A673 (cell line): Measurements from ENCODE around the gene MPC1L. TPM values are rescaled to one million over a fixed set of nuclear protein-coding genes. Genes with fewer than 3 reads are reported as not detected.

Experiments used
- BruUV-seq: library from RNA; stranded (reverse); fragments of 400-500 nt; replicated peaks from 2 replicates; lab custom pipeline; 2021; lab: Mats Ljungman, UMichigan
- CTCF ChIA-PET: fragments of 300-600 bp; sonication (Branson Sonifier 250); formaldehyde crosslinking; loops from one replicate; lab custom pipeline; 2022; ENCODE audit warnings: antibody characterized with exemption; lab: Charles Lee
- POLR2A ChIA-PET: fragments of 300-600 bp; sonication (Branson Sonifier 250); formaldehyde crosslinking; loops from one replicate; lab custom pipeline; 2022; ENCODE audit warnings: antibody characterized with exemption; ENCODE audit not compliant: low non-redundant PET; lab: Charles Lee
- DNase-seq: peaks from one replicate; pipeline ENCODE4 v3.0.0-alpha.2; 2015; ENCODE audit warnings: low spot score
- H3K27ac ChIP-seq: fragments of 200-600 bp; sonication (generic); 2 replicates; pipeline ENCODE4 v1.5.1; 2016; ENCODE audit warnings: mixed run types, low read depth, mild to moderate bottlenecking, mixed read lengths, antibody characterized with exemption, low read length; ENCODE audit not compliant: poor library complexity, severe bottlenecking
- H3K27me3 ChIP-seq: fragments of 200-600 bp; sonication (generic); replicated peaks from 2 replicates; pipeline ENCODE4 v1.6.1; 2017; ENCODE audit warnings: mixed run types, low read depth, mild to moderate bottlenecking, mixed read lengths, antibody characterized with exemption, low read length; ENCODE audit not compliant: insufficient read depth, poor library complexity
- H3K36me3 ChIP-seq: fragments of 200-600 bp; sonication (generic); 2 replicates; pipeline ENCODE4 v1.6.1; 2016; ENCODE audit warnings: mixed run types, mild to moderate bottlenecking, mixed read lengths, antibody characterized with exemption, low read length; ENCODE audit not compliant: insufficient read depth, poor library complexity, severe bottlenecking
- H3K4me1 ChIP-seq: fragments of 200-600 bp; sonication (generic); 2 replicates; pipeline ENCODE4 v1.6.1; 2017; ENCODE audit warnings: mixed run types, mild to moderate bottlenecking, mixed read lengths, antibody characterized with exemption, low read length; ENCODE audit not compliant: insufficient read depth, poor library complexity, severe bottlenecking
- H3K4me3 ChIP-seq: fragments of 200-600 bp; sonication (generic); 2 replicates; pipeline ENCODE4 v1.5.1; 2016; ENCODE audit warnings: low read depth, mixed run types, mild to moderate bottlenecking, mixed read lengths, low read length; ENCODE audit not compliant: poor library complexity, severe bottlenecking
- H3K9me3 ChIP-seq: fragments of 200-600 bp; sonication (generic); 2 replicates; pipeline ENCODE4 v1.6.1; 2016; ENCODE audit warnings: mixed run types, low read depth, mild to moderate bottlenecking, mixed read lengths, antibody characterized with exemption, low read length; ENCODE audit not compliant: poor library complexity, severe bottlenecking
- EZH2 ChIP-seq: fragments of 200-600 bp; sonication (generic); IDR thresholded peaks from 2 replicates; pipeline ENCODE4 v1.6.1; 2017; ENCODE audit warnings: borderline replicate concordance, low read depth, mild to moderate bottlenecking, mixed read lengths, antibody characterized with exemption, low read length; ENCODE audit not compliant: poor library complexity, severe bottlenecking
- intact Hi-C: fragments of 100-400 bp; cut with micrococcal nuclease; formaldehyde crosslinking; loops from one replicate; pipeline ENCODE4 v1.10.0; 2022; ENCODE audit not compliant: unreplicated experiment
- total RNA-seq: library from RNA; stranded (reverse); gene quantifications from 2 replicates; pipeline ENCODE4 v1.2.3, GENCODE V29; 2021
- TF ChIP-seq, protein P1 (sequence below): fragments of 300-800, 200-600 bp; sonication (generic); conservative IDR thresholded peaks from 2 replicates; pipeline ENCODE4 v1.5.1; 2017; ENCODE audit warnings: low read depth, mild to moderate bottlenecking, antibody characterized with exemption, low read length, moderate library complexity, mixed read lengths

Gene MPC1L
- total RNA-seq, 1 experiment from 2014 or later: not detected

DNA sequence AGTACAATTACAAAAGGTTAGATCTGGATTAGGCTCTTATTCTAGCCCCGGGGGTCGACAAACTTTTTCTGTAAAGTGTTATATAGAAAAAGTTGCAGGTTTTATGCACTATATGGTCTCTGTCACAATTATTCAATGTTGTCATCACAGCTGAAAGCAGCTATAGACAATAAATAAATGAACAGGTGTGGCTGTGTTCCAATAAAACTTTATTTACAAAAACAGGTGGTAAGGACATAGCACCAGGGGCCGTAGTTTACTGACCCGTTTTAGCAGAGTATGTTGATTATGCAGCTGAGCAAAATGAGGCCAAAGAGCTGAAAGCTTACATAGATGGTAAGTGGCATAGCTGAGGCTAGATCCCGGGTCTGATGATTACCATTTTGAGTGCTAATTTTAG lies 37.2 kb downstream of the MPC1L start:
- H3K36me3 ChIP-seq: peaks cover 23% of the 10 kb centered on the region
- no peaks in the 10 kb centered on the region for H3K4me1 ChIP-seq
- TF ChIP-seq, protein P1, sequence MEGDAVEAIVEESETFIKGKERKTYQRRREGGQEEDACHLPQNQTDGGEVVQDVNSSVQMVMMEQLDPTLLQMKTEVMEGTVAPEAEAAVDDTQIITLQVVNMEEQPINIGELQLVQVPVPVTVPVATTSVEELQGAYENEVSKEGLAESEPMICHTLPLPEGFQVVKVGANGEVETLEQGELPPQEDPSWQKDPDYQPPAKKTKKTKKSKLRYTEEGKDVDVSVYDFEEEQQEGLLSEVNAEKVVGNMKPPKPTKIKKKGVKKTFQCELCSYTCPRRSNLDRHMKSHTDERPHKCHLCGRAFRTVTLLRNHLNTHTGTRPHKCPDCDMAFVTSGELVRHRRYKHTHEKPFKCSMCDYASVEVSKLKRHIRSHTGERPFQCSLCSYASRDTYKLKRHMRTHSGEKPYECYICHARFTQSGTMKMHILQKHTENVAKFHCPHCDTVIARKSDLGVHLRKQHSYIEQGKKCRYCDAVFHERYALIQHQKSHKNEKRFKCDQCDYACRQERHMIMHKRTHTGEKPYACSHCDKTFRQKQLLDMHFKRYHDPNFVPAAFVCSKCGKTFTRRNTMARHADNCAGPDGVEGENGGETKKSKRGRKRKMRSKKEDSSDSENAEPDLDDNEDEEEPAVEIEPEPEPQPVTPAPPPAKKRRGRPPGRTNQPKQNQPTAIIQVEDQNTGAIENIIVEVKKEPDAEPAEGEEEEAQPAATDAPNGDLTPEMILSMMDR: no peak
- no peak for TF ChIP-seq EZH2
- CTCF ChIA-PET: no interaction called here
- BruUV-seq: no TSS peak
- intact Hi-C loops: no loop called here
- no peak overlapping the region for H3K4me3 ChIP-seq
- POLR2A ChIA-PET: no interaction called here
- H3K27ac ChIP-seq: no peak overlapping the region
- DNase-seq: no peak
- H3K9me3 ChIP-seq: no peaks in the 10 kb centered on the region
- H3K27me3 ChIP-seq: no peaks in the 10 kb centered on the region

DNA sequence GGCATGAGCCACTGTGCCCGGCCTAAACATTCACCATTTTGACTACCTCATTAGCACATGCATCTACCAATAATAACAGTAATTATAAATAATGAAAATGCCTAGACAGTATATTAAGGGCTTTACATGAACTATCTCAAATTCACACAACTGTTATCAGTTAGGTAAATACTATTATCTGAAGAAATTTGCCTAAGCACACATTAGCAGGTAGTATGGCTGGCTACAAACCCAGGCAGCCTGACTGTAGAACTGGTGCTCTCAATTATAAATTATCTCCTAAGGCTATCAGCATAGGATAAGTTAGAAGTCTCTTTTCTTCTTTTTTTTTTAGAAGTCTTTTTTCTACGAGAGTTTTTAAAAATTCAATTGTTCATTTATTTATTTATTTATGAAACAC lies 38.3 kb downstream of the MPC1L start:
- Histone ChIP-seq H3K4me3 (no peak overlapping the region), H3K27ac (no peak overlapping the region), H3K36me3 (peaks cover 23% of the 10 kb centered on the region), H3K4me1 (no peaks in the 10 kb centered on the region), H3K9me3 (no peaks in the 10 kb centered on the region), H3K27me3 (no peaks in the 10 kb centered on the region)
- intact Hi-C loops: no loop called here
- CTCF ChIA-PET: no interaction called here
- no TSS peak for BruUV-seq
- DNase-seq: no peak
- POLR2A ChIA-PET: no interaction called here
- TF ChIP-seq, protein P1: no peak
- TF ChIP-seq EZH2: no peak

DNA sequence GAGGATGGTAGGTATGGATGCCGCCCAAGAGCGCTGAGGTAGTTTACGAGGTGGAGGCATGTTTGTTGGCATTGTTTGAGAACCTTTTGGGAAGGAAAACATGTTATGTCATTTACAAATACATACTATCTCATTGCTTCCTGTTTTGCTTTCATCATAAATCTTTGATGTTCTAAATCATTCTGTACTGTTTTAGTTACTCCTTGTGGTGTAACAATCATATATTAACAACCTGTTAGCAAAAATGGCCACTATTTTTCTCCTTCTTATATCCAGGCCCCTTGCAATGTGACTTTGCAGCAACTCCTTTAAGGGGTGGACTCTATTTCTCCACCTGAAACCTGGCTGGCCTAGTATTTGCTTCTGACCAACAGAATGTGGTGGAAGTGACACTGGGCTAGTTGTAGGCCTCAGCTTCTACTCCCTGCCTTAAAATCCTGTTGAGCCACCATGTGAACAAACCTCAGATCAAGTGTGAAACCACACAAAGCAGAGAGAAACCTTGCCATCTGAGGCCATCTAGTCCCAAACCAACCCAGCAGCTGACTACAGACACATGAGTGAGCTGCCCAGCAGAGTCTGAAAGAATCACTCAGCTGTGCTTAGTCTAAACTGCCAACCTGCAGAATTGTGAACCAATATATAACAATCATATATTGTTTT lies 40.0 kb downstream of the MPC1L start:
- ChIA-PET CTCF (no interaction called here), POLR2A (no interaction called here)
- BruUV-seq: no TSS peak
- no peaks in the 10 kb centered on the region for H3K4me1 ChIP-seq
- intact Hi-C loops: no loop called here
- no peaks in the 10 kb centered on the region for H3K27me3 ChIP-seq
- no peak for TF ChIP-seq EZH2
- TF ChIP-seq, protein P1: no peak
- H3K4me3 ChIP-seq: no peak overlapping the region
- no peak overlapping the region for H3K27ac ChIP-seq
- no peaks in the 10 kb centered on the region for H3K9me3 ChIP-seq
- no peak for DNase-seq
- peaks cover 23% of the 10 kb centered on the region for H3K36me3 ChIP-seq
